ENCODE results near the gene PAX2.
A peak's percentile ranks its signal among the peaks of the same experiment; 100 is the strongest.

DNA sequence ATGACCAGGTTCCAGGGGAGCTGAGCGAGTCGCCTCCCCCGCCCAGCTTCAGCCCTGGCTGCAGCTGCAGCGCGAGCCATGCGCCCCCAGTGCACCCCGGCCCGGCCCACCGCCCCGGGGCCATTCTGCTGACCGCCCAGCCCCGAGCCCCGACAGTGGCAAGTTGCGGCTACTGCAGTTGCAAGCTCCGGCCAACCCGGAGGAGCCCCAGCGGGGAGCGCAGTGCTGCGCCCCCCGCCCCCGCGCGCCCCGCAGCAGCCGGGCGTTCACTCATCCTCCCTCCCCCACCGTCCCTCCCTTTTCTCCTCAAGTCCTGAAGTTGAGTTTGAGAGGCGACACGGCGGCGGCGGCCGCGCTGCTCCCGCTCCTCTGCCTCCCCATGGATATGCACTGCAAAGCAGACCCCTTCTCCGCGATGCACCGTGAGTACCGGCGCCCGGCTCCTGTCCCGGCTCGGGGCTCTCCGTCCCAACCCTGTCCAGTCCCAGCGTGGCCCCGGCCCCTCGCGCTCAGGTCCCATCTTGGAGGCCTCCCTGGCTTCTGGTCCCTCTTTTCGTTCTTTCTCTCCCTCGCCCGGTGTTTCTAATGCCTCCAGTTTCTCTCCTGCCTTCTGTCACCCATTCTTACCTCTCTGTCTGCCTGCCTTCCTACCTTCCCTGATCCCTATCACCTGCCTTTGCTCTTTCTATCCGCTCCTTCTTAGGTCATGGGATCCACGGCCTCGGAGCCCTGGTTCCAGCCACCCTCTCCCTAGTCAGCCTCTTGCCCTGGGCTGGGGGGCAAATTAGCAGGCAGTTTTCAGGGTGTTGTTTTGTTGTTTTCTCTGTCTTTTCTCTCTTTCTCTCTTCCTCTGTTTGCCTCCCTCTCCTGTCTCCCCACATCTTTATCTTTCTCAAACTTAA, 751 bp downstream of the PAX2 start:
- peak; percentile 86 for TF ChIP-seq EZH2 (IDR thresholded peaks at IDR 0.05)
- TF ChIP-seq, protein P1, sequence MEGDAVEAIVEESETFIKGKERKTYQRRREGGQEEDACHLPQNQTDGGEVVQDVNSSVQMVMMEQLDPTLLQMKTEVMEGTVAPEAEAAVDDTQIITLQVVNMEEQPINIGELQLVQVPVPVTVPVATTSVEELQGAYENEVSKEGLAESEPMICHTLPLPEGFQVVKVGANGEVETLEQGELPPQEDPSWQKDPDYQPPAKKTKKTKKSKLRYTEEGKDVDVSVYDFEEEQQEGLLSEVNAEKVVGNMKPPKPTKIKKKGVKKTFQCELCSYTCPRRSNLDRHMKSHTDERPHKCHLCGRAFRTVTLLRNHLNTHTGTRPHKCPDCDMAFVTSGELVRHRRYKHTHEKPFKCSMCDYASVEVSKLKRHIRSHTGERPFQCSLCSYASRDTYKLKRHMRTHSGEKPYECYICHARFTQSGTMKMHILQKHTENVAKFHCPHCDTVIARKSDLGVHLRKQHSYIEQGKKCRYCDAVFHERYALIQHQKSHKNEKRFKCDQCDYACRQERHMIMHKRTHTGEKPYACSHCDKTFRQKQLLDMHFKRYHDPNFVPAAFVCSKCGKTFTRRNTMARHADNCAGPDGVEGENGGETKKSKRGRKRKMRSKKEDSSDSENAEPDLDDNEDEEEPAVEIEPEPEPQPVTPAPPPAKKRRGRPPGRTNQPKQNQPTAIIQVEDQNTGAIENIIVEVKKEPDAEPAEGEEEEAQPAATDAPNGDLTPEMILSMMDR (IDR thresholded peaks at IDR 0.05), result peak; percentile 5
